Endodermal cell (in vitro differentiated cells): Measurements from ENCODE around the gene DGKB. TPM values are rescaled to one million over a fixed set of nuclear protein-coding genes. Genes with fewer than 3 reads are reported as not detected.

Experiments
- DNase-seq: peaks from one replicate; pipeline ENCODE4 v3.0.0-alpha.2; 2017
- H3K27ac ChIP-seq: 2 replicates; pipeline ENCODE4 v1.5.1; 2013; ENCODE audit warnings: mild to moderate bottlenecking, low read depth, low read length, moderate library complexity
- H3K27me3 ChIP-seq: 2 replicates; pipeline ENCODE4 v1.6.1; 2013; ENCODE audit warnings: mild to moderate bottlenecking, low read length, moderate library complexity; ENCODE audit not compliant: insufficient read depth, control insufficient read depth, poor library complexity, severe bottlenecking
- H3K36me3 ChIP-seq: 2 replicates; pipeline ENCODE4 v1.7.0; 2013; ENCODE audit warnings: mild to moderate bottlenecking, low read length, moderate library complexity; ENCODE audit not compliant: control insufficient read depth, insufficient read depth
- H3K4me1 ChIP-seq: one replicate; pipeline ENCODE4 v1.7.0; 2013; ENCODE audit warnings: low read length; ENCODE audit not compliant: control insufficient read depth, insufficient read depth
- H3K4me3 ChIP-seq: 2 replicates; pipeline ENCODE4 v1.5.1; 2013; ENCODE audit warnings: mild to moderate bottlenecking, low read length, moderate library complexity
- H3K9ac ChIP-seq: 2 replicates; pipeline ENCODE4 v1.6.1; 2013; ENCODE audit warnings: mild to moderate bottlenecking, low read length, moderate library complexity; ENCODE audit not compliant: poor library complexity, severe bottlenecking; ENCODE audit errors: extremely low read depth
- H3K9me3 ChIP-seq: 2 replicates; pipeline ENCODE4 v1.6.1; 2013; ENCODE audit warnings: mild to moderate bottlenecking, low read length, moderate library complexity; ENCODE audit not compliant: control insufficient read depth
- H3K27ac Mint-ChIP-seq: 2 replicates; pipeline ENCODE4 v1.8.0; 2020; ENCODE audit warnings: mixed read lengths
- H3K27me3 Mint-ChIP-seq: 2 replicates; pipeline ENCODE4 v1.8.0; 2021; ENCODE audit warnings: mild to moderate bottlenecking, mixed read lengths; ENCODE audit not compliant: insufficient read depth
- H3K36me3 Mint-ChIP-seq: 2 replicates; pipeline ENCODE4 v1.8.0; 2020; ENCODE audit warnings: low read depth, mixed read lengths
- H3K4me1 Mint-ChIP-seq: 2 replicates; pipeline ENCODE4 v1.8.0; 2020; ENCODE audit warnings: mixed read lengths
- H3K4me3 Mint-ChIP-seq: 2 replicates; pipeline ENCODE4 v1.8.0; 2020; ENCODE audit warnings: mild to moderate bottlenecking, moderate library complexity, mixed read lengths
- H3K9me3 Mint-ChIP-seq: 2 replicates; pipeline ENCODE4 v1.8.0; 2020; ENCODE audit warnings: mild to moderate bottlenecking, mixed read lengths
- CTCF ChIP-seq: fragments of 200-600 bp; sonication (generic); conservative IDR thresholded peaks from 2 replicates; pipeline ENCODE4 v1.5.0; 2021; ENCODE audit warnings: antibody characterized with exemption, mild to moderate bottlenecking
- WGBS, 2 experiments: methylation state at CpG; one replicate each; pipeline versions ENCODE4 v1.1.5 to v1.1.7; 2013; ENCODE audit warnings: missing lambda C conversion rate in 2 of 2, mixed read lengths in 1 of 2; ENCODE audit not compliant: insufficient coverage in 1 of 2, insufficient read length in 1 of 2; 5-methylcytosine and 5-hydroxymethylcytosine counted together
- total RNA-seq, 2 donors: library from RNA; stranded (reverse); fragmentation: NEBNext Ultra II Directional in 1 of 2; extraction: Animal tissue kit (Norgen Biotek cat#: 25700) in 1 of 2; gene quantifications; 2 replicates in 1 of 2; 3 replicates in 1 of 2; pipeline ENCODE4 v1.2.1, GENCODE V29; 2021

The DGKB gene
- total RNA-seq, 2 donors from 2014 or later = 5.1 to 5.2 TPM

DNA sequence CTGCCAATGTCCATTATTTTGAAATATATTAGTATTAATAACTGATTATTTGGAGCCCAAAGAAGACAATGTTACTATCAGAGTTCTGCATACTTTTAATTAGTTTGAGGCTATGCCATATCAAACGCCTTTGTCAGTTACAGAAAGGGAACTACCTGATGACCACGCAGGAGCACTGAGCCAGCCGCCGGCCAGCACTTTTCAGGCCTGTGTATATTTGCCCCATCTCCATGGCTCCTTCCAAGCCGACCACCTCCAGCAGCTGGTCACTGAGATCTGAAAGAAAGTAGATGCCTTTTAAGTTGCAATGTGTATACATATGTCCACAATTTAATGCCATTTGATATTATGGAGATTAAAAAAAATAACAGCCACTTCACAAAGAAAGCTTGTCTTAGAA is 724.7 kb downstream of the DGKB start:
- Histone ChIP-seq H3K9ac (no peak overlapping the region), H3K36me3 (no peaks in the 10 kb centered on the region), H3K4me3 (no peak overlapping the region), H3K9me3 (no peaks in the 10 kb centered on the region), H3K27ac (no peak overlapping the region), H3K4me1 (no peaks in the 10 kb centered on the region), H3K27me3 (no peaks in the 10 kb centered on the region)
- Mint-ChIP-seq H3K4me1 (no peaks in the 10 kb centered on the region), H3K27me3 (no peaks in the 10 kb centered on the region), H3K36me3 (no peaks in the 10 kb centered on the region), H3K9me3 (no peaks in the 10 kb centered on the region), H3K4me3 (no peak overlapping the region), H3K27ac (no peak overlapping the region)
- no peak for TF ChIP-seq CTCF
- DNase-seq = no peak
- 91 to 95% methylated on average over 4 to 5 of the region's 5 CpGs for WGBS, 2 experiments

GRCh38 chr7:14170872-14171271 is 731.7 kb downstream of the DGKB start:
- no peak overlapping the region for H3K4me3 Mint-ChIP-seq
- Histone ChIP-seq H3K4me1 (no peaks in the 10 kb centered on the region), H3K9ac (no peak overlapping the region), H3K4me3 (no peak overlapping the region), H3K27me3 (no peaks in the 10 kb centered on the region), H3K9me3 (peaks cover 12% of the 10 kb centered on the region), H3K36me3 (no peaks in the 10 kb centered on the region), H3K27ac (no peak overlapping the region)
- DNase-seq = no peak
- peaks cover 2% of the 10 kb centered on the region for H3K36me3 Mint-ChIP-seq
- peaks cover 14% of the 10 kb centered on the region for H3K9me3 Mint-ChIP-seq
- H3K27ac Mint-ChIP-seq = no peak overlapping the region
- no peak for TF ChIP-seq CTCF
- WGBS, 2 experiments = 89% methylated on average over 2 of the region's 2 CpGs; no CpG with 5 or more reads in 1 of the 2 experiments
- no peaks in the 10 kb centered on the region for H3K27me3 Mint-ChIP-seq
- H3K4me1 Mint-ChIP-seq = no peaks in the 10 kb centered on the region

DNA sequence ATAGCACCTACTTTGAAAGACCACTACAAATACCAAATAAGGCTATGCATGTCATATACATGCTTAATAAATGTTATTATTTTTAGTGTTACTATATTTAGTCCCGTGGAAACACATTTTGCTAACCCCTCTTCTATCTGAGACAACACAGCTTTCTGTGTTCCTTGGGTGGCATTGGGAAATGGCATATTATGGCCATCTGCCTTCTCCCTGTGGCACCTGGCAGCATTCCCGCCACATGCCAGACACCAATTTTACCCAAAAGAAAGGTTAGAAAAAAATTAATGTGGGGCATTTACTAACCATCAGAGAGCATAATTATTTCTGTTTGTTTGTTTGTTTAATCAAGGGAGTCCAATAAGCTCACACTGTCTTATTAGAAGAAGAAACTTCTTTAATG is 744.4 kb downstream of the DGKB start:
- H3K36me3 Mint-ChIP-seq = no peaks in the 10 kb centered on the region
- no peaks in the 10 kb centered on the region for H3K4me1 Mint-ChIP-seq
- H3K27ac Mint-ChIP-seq = no peak overlapping the region
- WGBS, 2 experiments = 94% methylated on average over 2 of the region's 2 CpGs; no CpG with 5 or more reads in 1 of the 2 experiments
- DNase-seq = no peak
- no peaks in the 10 kb centered on the region for H3K27me3 ChIP-seq
- H3K27ac ChIP-seq = no peak overlapping the region
- H3K9me3 Mint-ChIP-seq = peaks cover 4% of the 10 kb centered on the region
- TF ChIP-seq CTCF = no peak
- no peak overlapping the region for H3K4me3 Mint-ChIP-seq
- no peaks in the 10 kb centered on the region for H3K4me1 ChIP-seq
- H3K9ac ChIP-seq = no peak overlapping the region
- H3K9me3 ChIP-seq = no peaks in the 10 kb centered on the region
- no peaks in the 10 kb centered on the region for H3K36me3 ChIP-seq
- H3K27me3 Mint-ChIP-seq = no peaks in the 10 kb centered on the region
- no peak overlapping the region for H3K4me3 ChIP-seq
